Measurements from ENCODE around the gene CLIP1. TPM values are rescaled to one million over a fixed set of nuclear protein-coding genes. Genes with fewer than 3 reads are reported as not detected.

CLIP1 gene
- polyA plus RNA-seq, 3 donors, result 6.7 to 50.9 (median 12.9) TPM

DNA sequence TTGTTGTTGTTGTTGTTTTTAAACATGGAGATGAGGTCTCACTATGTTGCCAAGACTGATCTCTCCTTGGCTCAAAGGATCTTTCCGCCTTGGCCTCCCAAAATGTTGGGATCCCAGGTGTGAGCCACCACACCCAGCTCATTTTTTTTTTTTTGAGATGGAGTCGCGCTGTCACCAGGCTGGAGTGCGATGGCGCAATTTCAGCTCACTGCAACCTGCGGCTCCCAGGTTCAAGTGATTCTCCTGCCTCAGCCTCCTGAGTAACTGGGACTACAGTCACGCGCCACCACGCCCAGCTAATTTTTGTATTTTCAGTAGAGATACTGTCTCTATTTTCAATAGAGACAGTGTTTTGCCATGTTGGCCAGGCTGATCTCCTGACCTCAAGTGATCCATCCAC lies 4.9 kb upstream of the CLIP1 start:
- Histone ChIP-seq H3K27me3 (ENCODE audit: control insufficient read depth in 2 of 2, insufficient read depth in 2 of 2, low read length in 2 of 2) (no peaks in the 10 kb centered on the region), H3K4me1 (ENCODE audit: control insufficient read depth in 1 of 2, insufficient read depth in 2 of 2, low read length in 2 of 2) (peaks cover 12% of the 10 kb centered on the region in 2 donors), H3K4me3 (replicated peaks in 1 of 3; ENCODE audit: low read depth in 2 of 3, low read length in 3 of 3) (no peak overlapping the region), H3K79me2 (ENCODE audit: insufficient read depth, low read length) (no peaks in the 10 kb centered on the region), H3K27ac (ENCODE audit: low read depth in 1 of 2, low read length in 2 of 2) (no peak overlapping the region), H4K20me1 (ENCODE audit: insufficient read depth, low read length) (no peaks in the 10 kb centered on the region), H3K36me3 (replicated peaks in 1 of 2; ENCODE audit: control insufficient read depth in 1 of 2, insufficient read depth in 2 of 2, low read length in 2 of 2) (no peaks in the 10 kb centered on the region), H2AFZ (ENCODE audit: insufficient read depth, low read depth, low read length, poor library complexity, severe bottlenecking) (no peak overlapping the region), H3K9me3 (replicated peaks in 1 of 2; ENCODE audit: control insufficient read depth in 1 of 2, insufficient read depth in 1 of 2, low read length in 2 of 2) (no peaks in the 10 kb centered on the region), H3K4me2 (replicated peaks; ENCODE audit: extremely low read depth, low read length, poor library complexity, severe bottlenecking) (no peak overlapping the region), H3K9ac (ENCODE audit: insufficient read depth, low read length, poor library complexity, severe bottlenecking) (no peak overlapping the region)
- no peaks in the 10 kb centered on the region for H3K36me3 Mint-ChIP-seq
- TF ChIP-seq CTCF (IDR thresholded peaks at IDR 0.05), result no peak
- H3K9me3 Mint-ChIP-seq, result no peaks in the 10 kb centered on the region
- DNase-seq, result no peak
- intact Hi-C loops (cut with micrococcal nuclease), result no loop called here
- WGBS (ENCODE audit: insufficient coverage), result 98% methylated on average over 8 of the region's 9 CpGs
- H3K4me1 Mint-ChIP-seq, result peaks cover 9% of the 10 kb centered on the region
- H3K27me3 Mint-ChIP-seq (ENCODE audit: low read depth in 3 of 3), result peaks cover 0 to 4% (median 3%) of the 10 kb centered on the region in 3 donors
- no peak overlapping the region for H3K27ac Mint-ChIP-seq
- no peak overlapping the region for H3K4me3 Mint-ChIP-seq

- 8% methylated on average over 8 of the region's 21 CpGs for WGBS (ENCODE audit: insufficient coverage)
- peak overlapping the region; percentile 89 for H3K4me2 ChIP-seq (replicated peaks; ENCODE audit: extremely low read depth, low read length, poor library complexity, severe bottlenecking)
- peak overlapping the region; percentile 65 for H3K9ac ChIP-seq (ENCODE audit: insufficient read depth, low read length, poor library complexity, severe bottlenecking)
- H3K27me3 Mint-ChIP-seq (ENCODE audit: low read depth in 3 of 3), result peaks cover 0 to 3% (median 2%) of the 10 kb centered on the region in 3 donors
- peak overlapping the region; percentile 65 to 91 (median 70) for H3K27ac Mint-ChIP-seq
- no peaks in the 10 kb centered on the region for H3K27me3 ChIP-seq (ENCODE audit: control insufficient read depth in 2 of 2, insufficient read depth in 2 of 2, low read length in 2 of 2)
- no peaks in the 10 kb centered on the region for H3K9me3 Mint-ChIP-seq
- H3K4me1 ChIP-seq (ENCODE audit: control insufficient read depth in 1 of 2, insufficient read depth in 2 of 2, low read length in 2 of 2), result peaks cover 28 to 32% of the 10 kb centered on the region in 2 donors
- TF ChIP-seq CTCF (IDR thresholded peaks at IDR 0.05), result no peak
- H3K36me3 ChIP-seq (replicated peaks in 1 of 2; ENCODE audit: control insufficient read depth in 1 of 2, insufficient read depth in 2 of 2, low read length in 2 of 2), result no peaks in the 10 kb centered on the region
- peaks cover 23% of the 10 kb centered on the region for H4K20me1 ChIP-seq (ENCODE audit: insufficient read depth, low read length)
- peak in 2 of 3 donors; percentile 37 to 41 for DNase-seq
- H3K36me3 Mint-ChIP-seq, result no peaks in the 10 kb centered on the region
- peak overlapping the region; percentile 89 to 95 for H3K4me3 Mint-ChIP-seq
- H3K4me1 Mint-ChIP-seq, result peaks cover 22% of the 10 kb centered on the region
- H2AFZ ChIP-seq (ENCODE audit: insufficient read depth, low read depth, low read length, poor library complexity, severe bottlenecking), result peak overlapping the region; percentile 91
- H3K4me3 ChIP-seq (replicated peaks in 1 of 3; ENCODE audit: low read depth in 2 of 3, low read length in 3 of 3), result peak overlapping the region; percentile 50 to 83 (median 79)
- peak overlapping the region in 1 of 2 donors; percentile 50 for H3K27ac ChIP-seq (ENCODE audit: low read depth in 1 of 2, low read length in 2 of 2)
- intact Hi-C loops (cut with micrococcal nuclease), result loop anchor here in 1 of 2 donors (5.0 kb wide), 1 partner anchor 39 kb away; no protein-coding TSS in a partner anchor
- no peaks in the 10 kb centered on the region for H3K9me3 ChIP-seq (replicated peaks in 1 of 2; ENCODE audit: control insufficient read depth in 1 of 2, insufficient read depth in 1 of 2, low read length in 2 of 2)
- H3K79me2 ChIP-seq (ENCODE audit: insufficient read depth, low read length), result peaks cover 35% of the 10 kb centered on the region
Observed at GRCh38 chr12:122423258-122424165, 1.0 kb upstream of the CLIP1 start.
